GM18951 (cell line): Measurements from ENCODE around the gene PPARA.
"Not testable (repeated sequence)": the region's sequence is repeated elsewhere in the genome, so short reads cannot be mapped to it uniquely, and the experiment has no call there.

Source experiments
- POLR2A ChIP-seq: IDR thresholded peaks from 4 replicates; pipeline ENCODE4 v1.6.1; 2011; ENCODE audit warnings: mild to moderate bottlenecking; ENCODE audit not compliant: insufficient read length, insufficient read depth; ENCODE audit errors: extremely low read depth
- in situ Hi-C: fragments of 300-500 bp; cut with MboI; formaldehyde crosslinking; loops from one replicate; pipeline ENCODE4 v1.12.0; 2022; ENCODE audit warnings: low sequenced_read_pairs, mixed read lengths, inconsistent platforms; ENCODE audit not compliant: unreplicated experiment

PPARA gene

DNA sequence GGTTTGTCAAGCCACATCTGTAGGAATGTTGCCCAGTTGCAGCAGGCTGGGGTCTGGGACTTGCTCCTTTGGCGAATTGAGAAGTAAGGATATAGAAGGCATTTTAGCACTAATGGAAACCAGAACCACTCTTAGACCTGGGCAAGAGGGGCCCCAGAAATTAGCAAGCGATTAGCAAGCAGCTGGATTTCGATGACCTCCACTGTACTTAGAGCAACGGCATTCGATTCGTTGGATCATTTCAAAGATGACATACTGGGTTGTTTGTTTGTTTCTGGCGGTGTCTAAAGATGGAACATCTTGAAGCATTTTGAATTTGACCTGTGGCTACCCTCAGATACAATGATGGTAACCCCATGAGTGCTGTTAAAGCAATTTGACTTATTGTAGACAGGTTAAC, 100.9 kb downstream of the PPARA start:
- no peak for TF ChIP-seq POLR2A
- in situ Hi-C loops: no loop called here

GRCh38 chr22:46251816-46252380, 101.6 kb downstream of the PPARA start:
- TF ChIP-seq POLR2A: no peak
- in situ Hi-C loops: no loop called here

- no peak for TF ChIP-seq POLR2A
- in situ Hi-C loops: no loop called here
Observed at GRCh38 chr22:46256358-46256958, 106.1 kb downstream of the PPARA start.

DNA sequence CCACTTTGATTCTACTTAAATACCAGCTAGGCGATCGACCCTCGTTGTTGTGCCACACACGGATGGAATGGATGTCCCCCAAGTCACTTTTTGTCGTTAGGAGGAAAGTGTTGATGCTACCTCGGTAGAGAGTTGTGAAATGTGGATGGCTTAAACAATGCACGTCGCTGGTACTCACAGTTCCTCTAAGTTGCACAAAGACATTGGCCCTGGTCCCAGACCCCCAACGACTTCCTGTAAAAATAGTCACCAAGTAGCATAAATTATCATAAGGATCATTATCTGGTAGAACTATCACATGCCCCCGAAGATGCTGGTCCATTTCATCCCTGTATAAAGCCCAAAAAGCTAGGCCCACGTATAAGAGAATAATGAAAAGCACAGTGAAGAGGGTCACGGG, 109.0 kb downstream of the PPARA start:
- in situ Hi-C loops: no loop called here
- TF ChIP-seq POLR2A: no peak

GRCh38 chr22:46260038-46260437, 109.7 kb downstream of the PPARA start:
- in situ Hi-C loops: no loop called here
- TF ChIP-seq POLR2A: no peak

DNA sequence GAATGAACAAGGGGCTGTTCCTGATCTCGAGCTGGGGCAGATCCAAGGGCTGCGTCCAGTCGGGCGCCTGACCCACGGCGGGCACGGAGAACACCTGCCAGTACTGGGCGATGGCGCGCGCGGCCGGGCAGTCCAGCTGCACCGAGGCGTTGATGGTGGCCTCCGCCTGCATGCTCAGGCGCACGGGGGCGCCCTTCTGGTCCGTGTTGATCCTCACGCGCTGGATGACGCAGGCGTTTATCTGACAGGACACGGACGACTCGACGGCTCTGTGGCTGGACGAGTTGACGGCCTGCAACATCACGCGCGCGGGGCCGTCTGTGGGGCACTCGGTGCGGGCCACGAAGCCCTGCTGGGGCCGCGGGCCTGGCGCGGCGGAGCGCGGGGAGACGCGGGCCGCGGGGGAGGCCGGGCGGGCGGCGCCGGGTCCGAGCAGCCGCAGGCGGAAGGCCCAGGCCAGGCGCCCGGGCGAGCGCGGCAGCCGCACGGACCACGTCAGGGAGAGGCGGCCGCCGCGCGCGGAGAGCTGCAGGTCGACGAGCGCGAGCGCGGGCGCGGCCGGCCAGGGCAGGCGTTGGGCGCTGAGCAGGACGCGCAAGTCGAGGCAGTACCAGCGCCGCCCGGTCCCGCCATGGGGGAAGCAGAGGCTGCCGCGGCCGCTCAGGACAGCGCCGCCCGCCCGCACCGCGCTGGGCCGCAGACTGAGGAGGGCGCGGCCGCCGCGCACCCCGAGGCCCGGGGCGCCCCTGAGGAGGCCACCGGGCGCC, 112.3 kb downstream of the PPARA start:
- in situ Hi-C loops: no loop called here
- no peak for TF ChIP-seq POLR2A

DNA sequence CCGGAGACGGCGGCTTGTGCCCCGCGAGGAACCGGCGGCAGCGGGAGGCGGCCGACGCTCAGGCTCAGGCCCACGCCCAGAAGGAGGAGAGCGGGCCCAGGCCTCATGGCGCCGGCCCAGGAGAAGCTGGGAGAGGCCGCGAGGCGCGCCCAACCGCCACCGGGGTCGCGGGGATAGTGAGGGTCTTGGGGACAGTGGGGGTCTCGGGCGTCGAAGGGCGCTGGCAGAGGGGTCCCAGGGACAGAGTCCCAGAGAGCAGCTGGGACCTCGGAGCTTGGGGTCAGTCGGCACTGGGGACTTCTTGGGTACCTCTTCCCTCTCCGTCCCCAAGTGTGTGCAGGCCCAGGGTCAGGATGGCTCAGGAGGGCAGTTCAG, 112.9 kb downstream of the PPARA start, which contains the start of gene PKDREJ:
TSS of gene PKDREJ (minus strand) at position 128 of the 375 bp plus-strand sequence. CDS start at position 107, 21 bp downstream.
- TF ChIP-seq POLR2A: no peak
- in situ Hi-C loops: no loop called here

- in situ Hi-C loops: not testable (repeated sequence)
Observed at GRCh38 chr22:46264520-46264919, 114.2 kb downstream of the PPARA start.

- in situ Hi-C loops: not testable (repeated sequence)
Observed at GRCh38 chr22:46265627-46266026, 115.3 kb downstream of the PPARA start.

DNA sequence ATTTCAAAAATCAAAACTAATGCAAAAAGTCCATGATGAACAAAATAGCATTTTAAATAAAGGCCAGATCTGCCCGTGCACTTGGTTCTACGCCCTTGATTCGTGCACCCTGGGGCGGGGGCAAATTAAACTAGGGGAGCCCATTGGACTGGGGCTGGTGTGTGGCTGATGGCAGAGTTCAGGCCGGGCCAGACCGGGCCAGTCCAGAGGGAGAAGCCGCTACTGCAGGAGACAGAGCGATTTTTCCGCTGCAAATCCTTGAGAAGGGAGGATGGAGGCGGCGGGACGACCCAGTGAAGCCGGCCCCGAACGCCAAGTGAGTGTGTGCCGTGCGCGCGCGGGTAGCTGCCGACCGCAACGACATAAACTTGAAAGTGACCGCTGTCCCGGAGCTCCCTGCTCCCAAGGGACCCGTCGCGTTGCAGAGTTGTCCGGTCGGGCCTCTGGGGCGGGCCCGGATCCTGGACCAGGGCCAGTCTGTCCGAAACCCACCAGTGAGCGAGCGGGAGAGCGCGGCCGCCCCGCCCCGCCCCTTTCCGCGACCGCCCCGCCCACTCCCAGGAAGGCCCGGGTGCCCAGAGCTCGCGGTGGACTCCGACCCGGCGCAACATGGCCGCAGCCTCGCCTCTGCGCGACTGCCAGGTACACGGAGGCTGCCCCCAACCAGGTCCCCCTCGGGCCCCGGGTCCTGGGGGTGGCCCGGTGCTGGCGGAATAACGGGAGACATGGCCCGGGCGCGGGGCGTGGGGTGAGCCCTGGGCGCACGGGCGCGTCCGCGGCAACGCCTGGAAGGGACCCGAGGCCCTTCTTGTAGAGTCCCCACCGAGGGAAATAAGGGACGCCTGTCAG, 117.3 kb downstream of the PPARA start, which contains the start of gene TTC38:
TSS of gene TTC38 (plus strand) at position 578 of the 849 bp plus-strand sequence. CDS start at position 610, 32 bp downstream.
- peak; percentile 76 for TF ChIP-seq POLR2A
- in situ Hi-C loops: no loop called here

GRCh38 chr22:46269564-46269963, 119.2 kb downstream of the PPARA start:
- in situ Hi-C loops: no loop called here

DNA sequence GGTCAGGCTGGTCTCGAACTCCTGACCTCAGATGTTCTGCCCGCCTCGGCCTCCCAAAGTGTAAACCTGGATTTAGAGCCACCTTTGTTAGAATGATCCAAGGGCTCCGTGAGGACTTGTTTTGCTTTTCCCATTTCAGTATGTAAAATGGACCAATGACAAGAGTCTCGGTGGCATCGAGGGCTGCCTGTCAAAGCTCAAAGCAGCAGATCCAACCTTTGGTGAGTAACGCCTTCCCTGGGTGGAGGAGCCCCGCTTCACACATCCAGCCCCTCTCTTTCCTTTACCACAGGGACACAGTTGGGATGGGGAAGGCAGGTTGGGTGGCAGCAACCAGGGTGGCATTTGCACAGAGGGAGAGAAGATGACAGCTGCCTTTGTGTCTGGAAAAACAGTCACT, 121.9 kb downstream of the PPARA start:
- no peak for TF ChIP-seq POLR2A
- in situ Hi-C loops: no loop called here

More at GRCh38 chr22:46269564-46269963, 119.2 kb downstream of the PPARA start:
- TF ChIP-seq POLR2A: no peak

DNA sequence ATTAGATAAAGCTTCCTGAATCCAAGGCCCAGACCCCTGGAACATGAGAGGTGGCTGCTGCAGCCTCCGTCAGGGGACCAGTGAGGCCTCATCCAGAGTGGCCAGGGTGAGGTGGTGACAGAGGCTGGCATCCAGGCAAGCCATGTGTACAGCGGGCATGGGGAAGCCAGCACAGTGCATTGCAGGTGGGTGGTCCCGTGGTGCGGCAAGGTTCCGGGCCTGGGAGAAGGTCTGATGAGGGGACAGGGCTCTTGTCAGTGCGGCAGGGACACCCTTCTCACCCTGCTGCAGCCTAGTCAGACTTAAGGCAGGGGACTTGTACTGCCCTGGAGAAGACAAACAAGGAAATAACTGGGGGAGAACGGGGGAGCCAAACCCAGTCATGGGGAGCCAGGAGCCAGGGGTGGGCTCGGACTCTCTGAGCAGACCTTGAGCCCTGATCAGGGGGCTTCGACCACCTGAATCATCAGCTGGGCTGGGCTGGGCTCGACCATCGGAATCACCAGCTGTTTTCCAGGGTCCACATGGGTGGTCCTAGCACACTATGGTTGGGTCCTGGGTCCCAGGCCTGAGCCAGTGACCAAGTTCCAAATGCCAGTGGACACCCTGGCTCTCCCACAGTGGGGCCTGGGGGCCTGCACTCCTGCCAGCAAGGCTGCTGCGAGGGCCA, 122.6 kb downstream of the PPARA start:
- in situ Hi-C loops: no loop called here
- TF ChIP-seq POLR2A: no peak
